GM12878 (cell line): ENCODE results near the gene C11orf65. TPM values are rescaled to one million over a fixed set of nuclear protein-coding genes. Genes with fewer than 3 reads are reported as not detected.

Experiments
- ATAC-seq: fragments of 200-7000 bp; cut with Tn5 transposase; 3 replicates; pipeline ENCODE4 v1.9.1; 2020; ENCODE audit warnings: mild to moderate bottlenecking, moderate library complexity
- BruUV-seq: library from RNA; stranded (reverse); fragments of 400-500 nt; replicated peaks from 2 replicates; lab custom pipeline; 2021; lab: Mats Ljungman, UMichigan
- CTCF ChIA-PET: fragments of 300-600 bp; sonication (Branson Sonifier 250); formaldehyde crosslinking; extraction: SDS; loops from one replicate; lab custom pipeline; 2021; ENCODE audit warnings: inconsistent platforms; lab: Yijun Ruan, JAX
- POLR2A ChIA-PET: fragments of 350-600 bp; formaldehyde crosslinking; extraction: SDS; loops from one replicate; lab custom pipeline; 2021; ENCODE audit warnings: inconsistent platforms; lab: Charles Lee
- RAD21 ChIA-PET: fragments of 300-600 bp; sonication (Branson Sonifier 250); formaldehyde crosslinking; loops from one replicate; lab custom pipeline; 2023; ENCODE audit warnings: antibody characterized with exemption; ENCODE audit not compliant: unreplicated experiment; lab: Charles Lee
- SMC1A ChIA-PET: fragments of 300-600 bp; sonication (Branson Sonifier 250); formaldehyde crosslinking; loops from one replicate; lab custom pipeline; 2023; ENCODE audit not compliant: unreplicated experiment, uncharacterized antibody; lab: Charles Lee
- DNase-seq: peaks from one replicate; pipeline ENCODE4 v3.0.0-alpha.2; 2011; ENCODE audit warnings: low read depth, low spot score
- FAIRE-seq: peaks from 3 replicates; lab custom pipeline; 2011; peaks lifted over from hg19 to GRCh38; lab: Jason Lieb, UNC
- H2AFZ ChIP-seq: 2 replicates; pipeline ENCODE4 v1.6.0; 2011; ENCODE audit warnings: low read depth, low read length, control low read depth; ENCODE audit not compliant: control insufficient read depth
- H3K27ac ChIP-seq: 2 replicates; pipeline ENCODE4 v1.5.1; 2011; ENCODE audit warnings: control low read depth; ENCODE audit not compliant: control insufficient read depth, insufficient read depth
- H3K27me3 ChIP-seq, 2 experiments: replicated peaks in 1 of 2; 2 replicates each; pipeline versions ENCODE4 v1.6.0 to v1.6.1; 2011; ENCODE audit warnings: low read length in 1 of 2; ENCODE audit not compliant: control insufficient read depth in 2 of 2, insufficient read depth in 2 of 2
- H3K36me3 ChIP-seq, 2 experiments: 2 replicates each; pipeline ENCODE4 v1.5.1; 2011; ENCODE audit warnings: low read length in 1 of 2; ENCODE audit not compliant: control insufficient read depth in 2 of 2, insufficient read depth in 2 of 2
- H3K4me1 ChIP-seq: 2 replicates; pipeline ENCODE4 v1.6.1; 2011; ENCODE audit warnings: mild to moderate bottlenecking, low read length, moderate library complexity, mixed read lengths; ENCODE audit not compliant: control insufficient read depth, insufficient read depth
- H3K4me2 ChIP-seq: 2 replicates; pipeline ENCODE4 v1.6.0; 2011; ENCODE audit warnings: control low read depth; ENCODE audit not compliant: control insufficient read depth, insufficient read depth
- H3K4me3 ChIP-seq: fragments of 200-600 bp; sonication (generic); 2 replicates; pipeline ENCODE4 v1.5.1; 2016
- H3K79me2 ChIP-seq: 2 replicates; pipeline ENCODE4 v1.6.0; 2011; ENCODE audit warnings: low read length; ENCODE audit not compliant: control insufficient read depth, insufficient read depth
- H3K9ac ChIP-seq: 2 replicates; pipeline ENCODE4 v1.8.0; 2011; ENCODE audit warnings: low read length, control low read depth, mixed read lengths; ENCODE audit not compliant: control insufficient read depth, insufficient read depth
- H3K9me3 ChIP-seq: replicated peaks from 3 replicates; pipeline ENCODE4 v1.5.1; 2011; ENCODE audit warnings: mild to moderate bottlenecking, low read length; ENCODE audit not compliant: control insufficient read depth, insufficient read depth
- H4K20me1 ChIP-seq: 2 replicates; pipeline ENCODE4 v1.6.0; 2011; ENCODE audit not compliant: control insufficient read depth, insufficient read depth
- IKZF1 ChIP-seq: fragments of 450-650 bp; conservative IDR thresholded peaks from 2 replicates; pipeline ENCODE4 v1.6.1; 2017; ENCODE audit warnings: antibody characterized with exemption, mild to moderate bottlenecking
- RFX5 ChIP-seq: IDR thresholded peaks from 2 replicates; pipeline ENCODE4 v1.6.1; 2011; ENCODE audit warnings: low read depth, low read length, improper control_type of control experiment
- TCF3 ChIP-seq: IDR thresholded peaks from 2 replicates; pipeline ENCODE4 v1.6.1; 2012; ENCODE audit warnings: low read depth, mild to moderate bottlenecking, low read length, borderline replicate concordance; ENCODE audit not compliant: insufficient read depth
- ZNF24 ChIP-seq: fragments of 450-650 bp; IDR thresholded peaks from 2 replicates; pipeline ENCODE4 v1.6.1; 2017; ENCODE audit warnings: antibody characterized with exemption, mild to moderate bottlenecking
- WGBS: methylation state at CpG from one replicate; pipeline ENCODE4 v1.1.6; 2016; ENCODE audit warnings: low lambda C conversion rate; ENCODE audit not compliant: insufficient replicate concordance, insufficient coverage; ENCODE audit errors: missing lambda C conversion rate; 5-methylcytosine and 5-hydroxymethylcytosine counted together
- in situ Hi-C: fragments of 300-500 bp; cut with MboI; formaldehyde crosslinking; loops from 9 replicates; pipeline ENCODE4 v1.14.3; 2018; ENCODE audit warnings: mixed read lengths
- intact Hi-C: fragments of 100-400 bp; cut with micrococcal nuclease; formaldehyde crosslinking; loops from one replicate; pipeline ENCODE4 v1.14.2; 2022; ENCODE audit not compliant: unreplicated experiment
- polyA plus RNA-seq, 11 experiments: library from polyadenylated mRNA; depleted of rRNA in 4 of 11; unstranded in 6 of 11; stranded (reverse) in 5 of 11; fragments of >200 nt; fragmentation: Nextera tagmentation in 4 of 11; fragmentation: Illumina TruSeq in 1 of 11; extraction: Ambion mirVana in 4 of 11; extraction: Trizol in 1 of 11; gene quantifications; 1 replicate in 1 of 11; 2 replicates in 10 of 11; pipeline versions ENCODE4 v1.2.1 to v1.2.3, GENCODE V29; 2011 to 2016; ENCODE audit warnings: inconsistent platforms in 2 of 11, missing spikeins in 2 of 11, low read depth in 1 of 11
- total RNA-seq, 4 experiments: library from RNA; depleted of rRNA in 3 of 4; stranded (reverse); fragments of >200 nt in 3 of 4; fragmentation: Illumina TruSeq in 1 of 4; extraction: Trizol in 1 of 4; gene quantifications; 2 replicates each; pipeline versions ENCODE4 v1.2.1 to v1.2.3, GENCODE V29; 2013 to 2021
- TF ChIP-seq, protein P1 (sequence below): fragments of 450-650 bp; IDR thresholded peaks from 2 replicates; pipeline ENCODE4 v1.6.1; 2014; ENCODE audit warnings: mild to moderate bottlenecking
- TF ChIP-seq, protein P2 (sequence below): IDR thresholded peaks from 2 replicates; pipeline ENCODE4 v1.6.1; 2011; ENCODE audit warnings: borderline replicate concordance, low read depth, mild to moderate bottlenecking, moderate library complexity, mixed read lengths, low read length; ENCODE audit not compliant: insufficient read depth; ENCODE audit errors: extremely low read length

The C11orf65 gene
- total and polyA plus RNA-seq, 10 of the 15 experiments (the other 5 are each of a cell fraction or from before 2014, with no cell fraction given), result 0.71 to 2.0 (median 1.2) TPM

DNA sequence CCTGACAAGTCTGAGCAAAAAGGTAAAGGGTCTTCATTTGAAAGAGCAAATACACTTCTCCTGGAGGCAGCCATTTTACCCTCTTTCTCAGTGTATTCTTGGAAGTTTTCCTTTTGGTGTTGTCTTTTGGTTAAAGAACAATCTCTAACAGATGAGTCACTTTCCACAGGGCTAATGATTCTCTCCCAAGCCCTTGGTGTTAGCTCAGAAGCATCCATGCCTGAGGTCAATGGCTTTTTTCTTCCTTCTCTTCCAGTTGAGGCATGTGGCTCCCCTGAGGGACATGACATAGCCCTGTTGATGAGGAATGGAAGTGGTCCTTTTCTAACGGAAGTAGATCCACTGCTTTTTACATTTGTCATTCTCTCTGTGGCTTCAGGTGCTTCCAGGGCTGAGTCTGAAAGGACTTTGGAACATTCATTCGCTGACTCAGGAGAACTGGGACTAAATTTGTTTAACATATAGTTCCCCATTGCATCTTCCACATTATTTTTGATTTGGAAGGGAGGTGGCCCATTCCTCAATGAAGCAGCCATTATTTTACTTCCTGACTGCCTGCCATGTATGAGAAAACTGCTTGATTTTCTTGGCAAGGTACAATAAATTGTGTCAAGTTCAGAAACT, 44.6 kb upstream of the C11orf65 start:
- ATAC-seq (no peak), FAIRE-seq (no peak), DNase-seq (no peak)
- Histone ChIP-seq H3K4me1 (no peaks in the 10 kb centered on the region), H4K20me1 (no peaks in the 10 kb centered on the region), H3K27me3 (no peaks in the 10 kb centered on the region), H3K9me3 (peaks cover 4% of the 10 kb centered on the region; the same call in 2 of the 3 replicates), H3K36me3 (peaks cover 0 to 6% of the 10 kb centered on the region in 2 experiments; a peak in 1 of 4 replicates), H3K4me3 (no peak overlapping the region), H3K9ac (no peak overlapping the region), H3K4me2 (no peak overlapping the region), H2AFZ (no peak overlapping the region), H3K27ac (no peak overlapping the region), H3K79me2 (no peaks in the 10 kb centered on the region)
- ChIA-PET SMC1A (interaction anchor here (0.9 kb wide), 1 partner anchor 9 kb away, joined by 3 read pairs; no protein-coding TSS in a partner anchor), RAD21 (no interaction called here), CTCF (interaction anchor here (1.0 kb wide), 1 partner anchor 7 kb away, joined by 3 read pairs; no protein-coding TSS in a partner anchor), POLR2A (interaction anchor here (0.5 kb wide), 1 partner anchor 218 kb away, joined by 4 read pairs; no protein-coding TSS in a partner anchor)
- no TSS peak for BruUV-seq
- intact Hi-C loops, result no loop called here
- 47% methylated on average over 2 of the region's 2 CpGs for WGBS
- TF ChIP-seq TCF3, result no peak
- TF ChIP-seq RFX5, result no peak
- TF ChIP-seq, protein P1, sequence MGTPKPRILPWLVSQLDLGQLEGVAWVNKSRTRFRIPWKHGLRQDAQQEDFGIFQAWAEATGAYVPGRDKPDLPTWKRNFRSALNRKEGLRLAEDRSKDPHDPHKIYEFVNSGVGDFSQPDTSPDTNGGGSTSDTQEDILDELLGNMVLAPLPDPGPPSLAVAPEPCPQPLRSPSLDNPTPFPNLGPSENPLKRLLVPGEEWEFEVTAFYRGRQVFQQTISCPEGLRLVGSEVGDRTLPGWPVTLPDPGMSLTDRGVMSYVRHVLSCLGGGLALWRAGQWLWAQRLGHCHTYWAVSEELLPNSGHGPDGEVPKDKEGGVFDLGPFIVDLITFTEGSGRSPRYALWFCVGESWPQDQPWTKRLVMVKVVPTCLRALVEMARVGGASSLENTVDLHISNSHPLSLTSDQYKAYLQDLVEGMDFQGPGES, result no peak
- TF ChIP-seq, protein P2, sequence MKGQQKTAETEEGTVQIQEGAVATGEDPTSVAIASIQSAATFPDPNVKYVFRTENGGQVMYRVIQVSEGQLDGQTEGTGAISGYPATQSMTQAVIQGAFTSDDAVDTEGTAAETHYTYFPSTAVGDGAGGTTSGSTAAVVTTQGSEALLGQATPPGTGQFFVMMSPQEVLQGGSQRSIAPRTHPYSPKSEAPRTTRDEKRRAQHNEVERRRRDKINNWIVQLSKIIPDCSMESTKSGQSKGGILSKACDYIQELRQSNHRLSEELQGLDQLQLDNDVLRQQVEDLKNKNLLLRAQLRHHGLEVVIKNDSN, result no peak
- no peak for TF ChIP-seq IKZF1
- TF ChIP-seq ZNF24, result no peak
- in situ Hi-C loops, result no loop called here
